Glomerular visceral epithelial cell (primary cell): ENCODE data around the gene GPSM1.

Source experiments
- DNase-seq: peaks from one replicate; pipeline ENCODE4 v3.0.0-alpha.2; 2016; ENCODE audit errors: extremely low spot score

GPSM1 gene

GRCh38 chr9:136304456-136304855 is 22.9 kb upstream of the GPSM1 start:
- DNase-seq = no peak

GRCh38 chr9:136304981-136305380 is 22.4 kb upstream of the GPSM1 start:
- no peak for DNase-seq

DNA sequence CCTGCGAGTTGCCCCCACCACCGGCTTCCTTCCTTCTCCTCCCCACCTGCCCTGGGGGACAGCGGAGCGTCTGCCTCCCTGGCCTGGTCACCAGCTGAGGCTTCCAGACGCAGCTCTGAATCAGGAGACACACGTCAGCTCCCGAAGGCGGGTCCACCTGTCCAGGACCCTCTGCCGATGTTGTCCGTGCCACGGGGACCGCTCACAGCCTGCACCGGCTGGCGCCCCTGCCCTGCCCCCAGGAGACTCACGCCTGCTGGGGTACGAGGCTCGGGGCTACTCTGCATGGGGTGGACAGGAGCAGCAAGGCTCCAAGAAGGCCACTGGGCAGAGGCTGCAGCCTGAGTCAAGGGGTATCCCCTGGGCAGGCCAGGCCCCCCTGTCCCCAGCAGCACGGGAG is 21.5 kb upstream of the GPSM1 start:
- no peak for DNase-seq

- no peak for DNase-seq
Measured at GRCh38 chr9:136306211-136307208, 20.8 kb upstream of the GPSM1 start.

DNA sequence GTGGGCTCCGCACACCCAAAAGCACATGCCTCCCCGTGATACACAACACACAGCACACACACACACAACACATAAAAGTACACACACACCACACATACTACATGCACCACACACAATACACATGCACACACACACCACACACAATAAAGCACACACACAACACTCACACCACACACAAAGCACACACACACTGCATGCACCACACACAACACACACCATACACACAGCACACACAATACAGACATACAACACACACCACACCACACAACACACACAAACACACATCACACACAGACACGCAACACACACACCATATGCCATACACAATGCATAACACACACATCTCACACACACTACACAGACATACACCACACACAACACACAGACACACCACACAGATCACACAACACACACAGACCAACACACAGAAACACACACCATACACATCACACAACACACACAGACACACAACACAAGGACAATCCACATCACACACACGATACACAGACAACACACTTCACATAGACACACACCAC is 20.1 kb upstream of the GPSM1 start:
- DNase-seq = no peak

GRCh38 chr9:136308006-136308701 is 19.2 kb upstream of the GPSM1 start:
- DNase-seq = no peak

DNA sequence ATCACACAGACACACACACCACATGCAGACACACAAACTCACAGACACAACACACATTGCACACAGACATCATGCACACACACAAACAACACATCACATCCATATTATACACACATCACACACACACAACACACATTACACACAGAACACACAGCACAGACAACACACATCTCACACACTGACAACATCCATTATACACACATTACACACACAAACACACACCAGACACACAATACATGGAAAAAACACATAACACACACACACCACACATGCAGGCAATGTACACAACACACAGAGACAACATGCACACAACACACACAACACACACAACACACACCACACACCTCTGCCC is 18.7 kb upstream of the GPSM1 start:
- no peak for DNase-seq

DNA sequence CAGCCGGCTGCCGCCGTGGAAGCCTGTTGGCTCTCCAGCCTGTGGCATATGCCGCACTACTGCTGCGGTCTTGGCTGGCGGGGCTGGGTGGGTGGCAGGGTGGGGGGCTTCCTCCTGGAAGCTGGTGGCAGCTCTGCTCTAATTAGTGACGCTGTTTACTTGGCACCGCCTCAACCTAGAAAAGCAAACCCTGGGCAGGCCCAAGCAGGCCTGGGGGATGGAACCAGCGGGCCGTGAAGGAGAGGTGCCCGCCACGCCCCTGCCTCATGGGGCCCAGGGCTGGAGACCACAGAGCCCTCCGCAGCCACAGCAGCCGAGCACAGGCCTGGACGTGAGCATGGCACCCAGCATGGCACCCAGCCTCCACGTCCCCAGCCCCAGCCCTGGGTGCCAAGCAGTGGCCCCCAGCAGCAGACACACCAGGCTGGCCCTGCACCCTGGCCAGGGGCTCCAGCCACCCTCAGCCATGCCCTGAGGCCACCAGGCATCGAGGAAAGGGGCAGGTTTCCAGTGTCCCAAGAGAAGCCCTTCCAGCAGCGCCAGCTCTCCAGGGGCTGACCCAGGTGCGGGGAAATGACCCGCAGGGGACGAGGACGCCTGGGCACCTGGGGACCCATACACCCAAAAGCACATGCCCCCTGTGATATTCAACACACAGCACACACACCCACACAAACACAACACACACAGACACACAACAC is 18.1 kb upstream of the GPSM1 start:
- peak; percentile 72 for DNase-seq

- no peak for DNase-seq
Measured at GRCh38 chr9:136309806-136310220, 17.5 kb upstream of the GPSM1 start.

GRCh38 chr9:136310273-136311030 is 16.9 kb upstream of the GPSM1 start:
- no peak for DNase-seq

DNA sequence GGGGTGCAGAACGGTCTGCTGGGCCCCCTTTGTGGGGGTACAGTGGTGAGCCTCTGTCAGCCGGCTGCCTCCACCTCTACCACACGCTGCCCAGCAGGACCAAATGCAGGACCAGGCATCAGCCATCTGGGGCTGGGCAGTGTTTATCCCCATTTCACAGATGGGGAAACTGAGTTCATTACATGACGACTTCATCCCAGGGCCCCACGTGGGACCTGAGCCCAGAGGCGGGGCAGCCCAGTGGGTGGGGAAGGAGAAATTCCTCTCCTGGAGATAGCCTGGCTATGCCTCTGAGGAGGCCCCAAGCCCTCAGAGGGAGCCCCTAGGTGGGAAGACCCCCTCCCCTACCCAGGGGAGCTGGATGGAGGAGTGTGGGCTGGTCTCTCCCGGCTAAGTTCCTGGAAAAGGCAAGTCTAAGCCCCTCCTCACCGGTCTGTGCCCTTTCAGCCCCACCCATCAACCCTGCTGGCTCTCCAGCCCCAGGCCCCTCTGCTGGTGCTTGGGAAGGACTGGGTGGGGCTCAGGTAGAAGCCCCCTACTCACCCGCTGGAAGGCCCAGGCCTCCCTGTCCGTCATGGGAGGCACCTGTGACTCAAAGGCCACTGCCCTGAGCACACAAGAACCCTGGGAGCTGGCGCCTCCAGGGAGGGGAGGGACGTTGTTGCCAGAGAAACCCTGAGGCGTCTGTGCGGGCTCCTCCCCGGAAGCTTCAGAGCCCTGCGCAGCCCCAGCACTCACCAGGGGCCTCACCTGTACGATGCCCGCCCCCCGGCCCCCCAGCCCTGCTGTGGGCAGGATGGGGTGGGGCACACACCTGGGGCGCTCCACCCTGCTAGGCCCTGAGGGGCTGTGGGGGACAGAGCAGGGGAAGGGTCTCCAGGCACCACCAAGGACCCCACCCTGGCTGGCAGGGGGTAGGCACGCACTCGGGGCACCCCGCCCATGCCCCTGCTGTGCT is 16.0 kb upstream of the GPSM1 start:
- no peak for DNase-seq

DNA sequence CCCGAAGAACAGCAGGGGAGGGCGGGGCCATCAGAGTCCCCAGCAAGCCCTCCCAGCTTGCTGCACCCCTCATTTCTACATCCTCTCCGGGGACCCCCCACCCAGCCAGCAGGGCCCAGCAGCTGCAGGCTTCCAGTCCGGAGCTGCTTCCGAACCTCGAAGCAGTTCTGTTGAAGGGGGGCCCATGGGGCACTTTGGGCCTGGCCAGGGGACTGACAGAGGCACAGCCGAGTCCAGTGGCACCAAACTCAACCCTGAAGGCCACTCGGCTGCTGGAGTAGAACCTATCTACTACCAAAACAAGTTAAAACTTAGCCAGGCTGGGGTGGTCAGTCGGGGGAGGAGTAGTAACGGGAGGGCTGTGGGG is 15.3 kb upstream of the GPSM1 start:
- no peak for DNase-seq

GRCh38 chr9:136312436-136312835 is 14.9 kb upstream of the GPSM1 start:
- DNase-seq = peak; percentile 49

DNA sequence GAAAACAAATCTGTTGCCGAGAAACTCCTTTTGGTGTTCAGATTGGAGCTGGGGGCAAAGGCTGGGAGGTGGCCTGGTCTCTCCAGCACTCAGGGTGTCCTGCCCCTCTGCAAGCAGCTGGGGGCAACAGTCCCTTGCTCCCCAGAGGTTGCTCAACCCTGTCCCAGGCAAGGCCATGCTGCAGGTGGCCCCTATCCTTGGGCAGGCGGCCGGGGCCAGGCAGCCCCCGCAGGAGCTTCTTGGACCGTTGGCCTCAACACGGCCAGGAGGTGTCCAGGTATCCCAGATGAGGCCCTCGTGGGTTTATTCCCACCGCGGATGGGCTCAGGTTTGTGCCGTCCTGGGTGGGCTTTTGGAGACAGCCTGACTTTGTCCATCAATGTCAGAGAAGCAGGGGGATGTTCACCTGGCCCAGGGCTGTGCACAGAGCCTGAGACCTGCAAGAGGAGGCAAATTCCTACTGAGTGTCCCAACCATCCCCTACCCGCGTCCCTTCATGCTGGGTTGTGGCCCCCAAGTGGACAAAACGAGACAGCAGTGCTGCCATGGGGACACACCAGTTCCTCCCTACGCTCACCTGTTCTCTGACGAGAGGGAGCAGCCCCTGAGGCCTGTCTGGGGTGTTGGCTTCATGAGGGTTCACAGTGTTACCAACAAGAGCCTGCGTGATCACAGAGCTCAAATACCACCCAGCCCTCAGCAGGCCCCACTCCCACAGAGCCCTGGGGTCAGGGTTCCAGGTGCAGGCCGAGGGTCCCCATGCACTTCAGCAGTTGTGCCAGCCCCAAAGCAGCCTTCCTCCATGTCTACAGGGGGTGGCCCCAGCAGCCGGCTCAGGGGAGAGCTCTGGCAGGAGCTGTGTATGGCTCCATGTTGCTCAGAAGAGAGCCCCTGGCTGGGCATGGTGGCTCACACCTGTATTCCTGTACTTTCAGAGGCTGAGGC is 14.0 kb upstream of the GPSM1 start:
- no peak for DNase-seq

DNA sequence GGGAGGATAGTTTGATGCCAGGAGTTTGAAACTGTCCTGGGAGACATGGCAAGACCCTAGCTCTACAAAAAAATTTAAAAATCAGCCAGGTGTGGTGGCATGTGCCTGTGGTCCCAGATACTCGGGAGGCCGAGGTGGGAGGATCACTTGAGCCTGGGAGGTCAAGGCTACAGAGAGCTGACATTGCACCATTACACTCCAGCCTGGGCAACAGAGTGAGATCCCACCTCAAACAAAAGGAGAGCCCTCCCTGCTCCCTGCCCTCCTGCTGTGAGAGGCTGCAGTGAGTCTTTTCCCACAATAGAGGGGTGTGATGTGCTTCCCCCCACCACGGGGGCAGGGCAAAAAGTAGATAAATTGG is 13.3 kb upstream of the GPSM1 start:
- DNase-seq = no peak

GRCh38 chr9:136314944-136315343 is 12.4 kb upstream of the GPSM1 start:
- no peak for DNase-seq

- DNase-seq = no peak
Measured at GRCh38 chr9:136316271-136316751, 11.0 kb upstream of the GPSM1 start.

GRCh38 chr9:136316896-136317676 is 10.3 kb upstream of the GPSM1 start:
- no peak for DNase-seq
